ENCODE measurements around the gene ZSCAN5B. TPM values are rescaled to one million over a fixed set of nuclear protein-coding genes. Genes with fewer than 3 reads are reported as not detected.
"Not testable (repeated sequence)": the region's sequence is repeated elsewhere in the genome, so short reads cannot be mapped to it uniquely, and the experiment has no call there.

The ZSCAN5B gene
- polyA plus RNA-seq, 1 donor from 2014 or later = 0.24 TPM

- no peaks in the 10 kb centered on the region for H3K9me2 ChIP-seq (ENCODE audit: insufficient read depth, low read length)
- no peak overlapping the region for H3K4me2 ChIP-seq (ENCODE audit: low read length)
- H3K9ac ChIP-seq (ENCODE audit: low read length) = no peak overlapping the region
- no peak overlapping the region for H3K4me3 ChIP-seq (ENCODE audit: low read length)
- H4K20me1 ChIP-seq (ENCODE audit: insufficient read depth) = no peaks in the 10 kb centered on the region
- H3K9me3 ChIP-seq (ENCODE audit: low read length) = no peaks in the 10 kb centered on the region
- no peaks in the 10 kb centered on the region for H3K27me3 ChIP-seq (ENCODE audit: insufficient read depth, low read depth, low read length)
- H2AFZ ChIP-seq (ENCODE audit: low read depth, low read length) = no peak overlapping the region
- TF ChIP-seq TAF1 (IDR thresholded peaks at IDR 0.05; ENCODE audit: low read depth) (no peak), MXI1 (conservative IDR thresholded peaks at IDR 0.05; ENCODE audit: poor library complexity, severe bottlenecking) (no peak), CTCF (IDR thresholded peaks at IDR 0.05; ENCODE audit: poor library complexity, severe bottlenecking) (no peak), POLR2AphosphoS5 (IDR thresholded peaks at IDR 0.05) (no peak), SMC3 (conservative IDR thresholded peaks at IDR 0.05; ENCODE audit: poor library complexity) (no peak), REST (IDR thresholded peaks at IDR 0.05; ENCODE audit: borderline replicate concordance) (no peak), EP300 (conservative IDR thresholded peaks at IDR 0.05; ENCODE audit: poor library complexity, severe bottlenecking) (no peak), EZH2 (IDR thresholded peaks at IDR 0.05; ENCODE audit: borderline replicate concordance, insufficient read depth, low read length, poor library complexity, severe bottlenecking) (no peak), RAD21 (conservative IDR thresholded peaks at IDR 0.05) (no peak)
- no peaks in the 10 kb centered on the region for H3K36me3 ChIP-seq (ENCODE audit: insufficient read depth, low read length)
- no peak overlapping the region for H3K27ac ChIP-seq (ENCODE audit: low read length)
- H3F3A ChIP-seq (ENCODE audit: insufficient read depth, low read length, poor library complexity, severe bottlenecking) = no peaks in the 10 kb centered on the region
- no peaks in the 10 kb centered on the region for H3K79me2 ChIP-seq (replicated peaks; ENCODE audit: insufficient read depth, low read length)
Measured at GRCh38 chr19:56176881-56177280, 20.7 kb downstream of the ZSCAN5B start.

GRCh38 chr19:56176310-56176709 is 21.3 kb downstream of the ZSCAN5B start:
- H3K9me3 ChIP-seq (ENCODE audit: low read length); H3K4me2 ChIP-seq (ENCODE audit: low read length); H3K79me2 ChIP-seq (replicated peaks; ENCODE audit: insufficient read depth, low read length); H3F3A ChIP-seq (ENCODE audit: insufficient read depth, low read length, poor library complexity, severe bottlenecking); H2AFZ ChIP-seq (ENCODE audit: low read depth, low read length); H3K9me2 ChIP-seq (ENCODE audit: insufficient read depth, low read length); H3K4me3 ChIP-seq (ENCODE audit: low read length); H3K36me3 ChIP-seq (ENCODE audit: insufficient read depth, low read length); H3K9ac ChIP-seq (ENCODE audit: low read length); H3K27ac ChIP-seq (ENCODE audit: low read length); H4K20me1 ChIP-seq (ENCODE audit: insufficient read depth); H3K27me3 ChIP-seq (ENCODE audit: insufficient read depth, low read depth, low read length): not testable (repeated sequence)

- H3K9me2 ChIP-seq (ENCODE audit: insufficient read depth, low read length); H3K4me2 ChIP-seq (ENCODE audit: low read length); H3K9ac ChIP-seq (ENCODE audit: low read length); H3K27ac ChIP-seq (ENCODE audit: low read length); H2AFZ ChIP-seq (ENCODE audit: low read depth, low read length); H3K27me3 ChIP-seq (ENCODE audit: insufficient read depth, low read depth, low read length); H3K36me3 ChIP-seq (ENCODE audit: insufficient read depth, low read length); H3K79me2 ChIP-seq (replicated peaks; ENCODE audit: insufficient read depth, low read length); H3K4me3 ChIP-seq (ENCODE audit: low read length); H4K20me1 ChIP-seq (ENCODE audit: insufficient read depth); H3F3A ChIP-seq (ENCODE audit: insufficient read depth, low read length, poor library complexity, severe bottlenecking); H3K9me3 ChIP-seq (ENCODE audit: low read length): not testable (repeated sequence)
Measured at GRCh38 chr19:56175861-56176307, 21.7 kb downstream of the ZSCAN5B start, which contains the start of gene GALP. TSS of gene GALP (plus strand) at chr19:56176008. CDS start at chr19:56177109, 1,101 bp downstream.
